H1 (cell line): ENCODE data around the gene OR51B5. TPM values are rescaled to one million over a fixed set of nuclear protein-coding genes. Genes with fewer than 3 reads are reported as not detected.
"Not testable (repeated sequence)": the region's sequence is repeated elsewhere in the genome, so short reads cannot be mapped to it uniquely, and the experiment has no call there.

Experiments used
- CTCF ChIA-PET: fragments of 300-600 bp; sonication (Branson Sonifier 250); formaldehyde crosslinking; loops from one replicate; lab custom pipeline; 2021; ENCODE audit not compliant: partially characterized antibody; lab: Charles Lee
- POLR2A ChIA-PET: fragments of 300-600 bp; sonication (Branson Sonifier 250); formaldehyde crosslinking; loops from one replicate; lab custom pipeline; 2021; ENCODE audit warnings: inconsistent platforms; ENCODE audit not compliant: partially characterized antibody; lab: Charles Lee
- DNase-seq, 2 experiments: peaks; one replicate each; pipeline versions ENCODE4 v3.0.0 to v3.0.0-alpha.2; 2010 to 2022; ENCODE audit warnings: low spot score in 2 of 2, low read depth in 1 of 2, mixed read lengths in 1 of 2
- FAIRE-seq: peaks from 2 replicates; lab custom pipeline; 2011; peaks lifted over from hg19 to GRCh38; lab: Jason Lieb, UNC
- H2AFZ ChIP-seq: 2 replicates; pipeline ENCODE4 v1.8.1; 2012; ENCODE audit warnings: low read length, inconsistent platforms
- H2AK5ac ChIP-seq: 2 replicates; pipeline ENCODE4 v1.6.1; 2013; ENCODE audit warnings: low read depth, low read length
- H2BK120ac ChIP-seq: replicated peaks from 2 replicates; pipeline ENCODE3; 2013; ENCODE audit warnings: low read depth, low read length, inconsistent platforms
- H2BK12ac ChIP-seq: 2 replicates; pipeline ENCODE4 v1.6.1; 2013; ENCODE audit warnings: low read depth, low read length
- H2BK15ac ChIP-seq: 2 replicates; pipeline ENCODE4 v1.6.1; 2013; ENCODE audit warnings: low read length
- H2BK20ac ChIP-seq: 2 replicates; pipeline ENCODE4 v1.6.1; 2013; ENCODE audit warnings: low read length
- H2BK5ac ChIP-seq: 2 replicates; pipeline ENCODE4 v1.6.1; 2013; ENCODE audit warnings: low read depth, low read length
- H3K14ac ChIP-seq: 2 replicates; pipeline ENCODE4 v1.6.1; 2013; ENCODE audit warnings: inconsistent platforms; ENCODE audit not compliant: insufficient read length
- H3K18ac ChIP-seq: 2 replicates; pipeline ENCODE4 v1.6.1; 2013; ENCODE audit warnings: low read length; ENCODE audit errors: extremely low read depth
- H3K23ac ChIP-seq: 2 replicates; pipeline ENCODE4 v1.6.1; 2013; ENCODE audit warnings: inconsistent platforms; ENCODE audit not compliant: insufficient read length
- H3K23me2 ChIP-seq: 2 replicates; pipeline ENCODE4 v1.6.1; 2013; ENCODE audit warnings: low read depth, low read length
- H3K27ac ChIP-seq: 2 replicates; pipeline ENCODE4 v1.6.1; 2011; ENCODE audit warnings: low read depth, low read length, inconsistent platforms
- H3K27me3 ChIP-seq, 4 experiments: replicated peaks in 1 of 4; 1 replicate in 1 of 4; 2 replicates in 3 of 4; pipeline versions ENCODE4 v1.6.1 to v1.8.1; 2011 to 2013; ENCODE audit warnings: low read length in 3 of 4, mild to moderate bottlenecking in 3 of 4, inconsistent platforms in 2 of 4, mixed read lengths in 2 of 4, moderate library complexity in 1 of 4; ENCODE audit not compliant: control insufficient read depth in 3 of 4, insufficient read depth in 3 of 4; ENCODE audit errors: extremely low read depth in 1 of 4
- H3K36me3 ChIP-seq, 4 experiments: 2 replicates each; pipeline versions ENCODE4 v1.6.1 to v1.8.1; 2011 to 2013; ENCODE audit warnings: mild to moderate bottlenecking in 4 of 4, low read length in 3 of 4, moderate library complexity in 2 of 4, control low read depth in 1 of 4, inconsistent platforms in 1 of 4; ENCODE audit not compliant: insufficient read depth in 4 of 4, control insufficient read depth in 2 of 4
- H3K4ac ChIP-seq: replicated peaks from 2 replicates; pipeline ENCODE3; 2013; ENCODE audit warnings: low read length, low read depth, mixed read lengths, inconsistent platforms; ENCODE audit not compliant: insufficient read length
- H3K4me1 ChIP-seq, 4 experiments: replicated peaks in 1 of 4; 1 replicate in 1 of 4; 2 replicates in 3 of 4; pipeline versions ENCODE4 v1.6.1 to v1.8.1; 2011 to 2013; ENCODE audit warnings: low read length in 3 of 4, inconsistent platforms in 2 of 4, mixed read lengths in 1 of 4; ENCODE audit not compliant: insufficient read depth in 4 of 4, control insufficient read depth in 3 of 4
- H3K4me2 ChIP-seq, 2 experiments: 2 replicates each; pipeline versions ENCODE4 v1.6.1 to v1.8.1; 2011 to 2013; ENCODE audit warnings: low read depth in 2 of 2, low read length in 2 of 2, control low read depth in 1 of 2, inconsistent platforms in 1 of 2, mild to moderate bottlenecking in 1 of 2; ENCODE audit not compliant: insufficient read depth in 1 of 2
- H3K4me3 ChIP-seq, 4 experiments: fragments of 200-600, 300-600 bp in 1 of 4; sonication (generic), shearing (Covaris generic), sonication (Bioruptor Twin) in 1 of 4; 2 replicates each; pipeline versions ENCODE4 v1.5.1 to v1.8.1; 2011 to 2016; ENCODE audit warnings: low read length in 4 of 4, low read depth in 3 of 4, control low read depth in 2 of 4, inconsistent platforms in 2 of 4, mild to moderate bottlenecking in 2 of 4, mixed read lengths in 1 of 4, moderate library complexity in 1 of 4; ENCODE audit not compliant: insufficient read depth in 2 of 4; ENCODE audit errors: extremely low read depth in 1 of 4
- H3K56ac ChIP-seq: replicated peaks from 2 replicates; pipeline ENCODE3; 2013; ENCODE audit warnings: low read depth, mild to moderate bottlenecking, mixed read lengths, low read length, inconsistent platforms; ENCODE audit not compliant: insufficient read length
- H3K79me1 ChIP-seq: 2 replicates; pipeline ENCODE4 v1.6.1; 2013; ENCODE audit warnings: low read depth, low read length, control low read depth
- H3K79me2 ChIP-seq, 2 experiments: 2 replicates each; pipeline versions ENCODE4 v1.6.1 to v1.8.1; 2012 to 2013; ENCODE audit warnings: low read length in 2 of 2, mild to moderate bottlenecking in 2 of 2, inconsistent platforms in 1 of 2; ENCODE audit not compliant: insufficient read depth in 2 of 2, control insufficient read depth in 1 of 2
- H3K9ac ChIP-seq, 4 experiments: replicated peaks in 1 of 4; 1 replicate in 1 of 4; 2 replicates in 3 of 4; pipeline versions ENCODE4 v1.6.1 to v1.8.1; 2011 to 2013; ENCODE audit warnings: low read depth in 3 of 4, low read length in 3 of 4, control low read depth in 2 of 4, mild to moderate bottlenecking in 2 of 4, moderate library complexity in 2 of 4, inconsistent platforms in 1 of 4; ENCODE audit errors: extremely low read depth in 1 of 4
- H3K9me3 ChIP-seq, 2 experiments: 2 replicates each; pipeline versions ENCODE4 v1.6.1 to v1.8.1; 2012 to 2013; ENCODE audit warnings: mild to moderate bottlenecking in 2 of 2, moderate library complexity in 2 of 2, control low read depth in 1 of 2, inconsistent platforms in 1 of 2, low read depth in 1 of 2, low read length in 1 of 2, mixed read lengths in 1 of 2; ENCODE audit not compliant: insufficient read depth in 2 of 2
- H4K20me1 ChIP-seq, 2 experiments: replicated peaks in 1 of 2; 2 replicates each; pipeline versions ENCODE3 to v1.8.1; 2011 to 2013; ENCODE audit warnings: inconsistent platforms in 2 of 2, low read length in 2 of 2, mild to moderate bottlenecking in 1 of 2; ENCODE audit not compliant: insufficient read depth in 2 of 2, control insufficient read depth in 1 of 2
- H4K5ac ChIP-seq: 2 replicates; pipeline ENCODE4 v1.6.1; 2013; ENCODE audit warnings: low read length, low read depth, mixed read lengths, inconsistent platforms; ENCODE audit not compliant: insufficient read length
- H4K8ac ChIP-seq: 2 replicates; pipeline ENCODE4 v1.8.0; 2013; ENCODE audit warnings: mild to moderate bottlenecking, moderate library complexity, low read length, inconsistent platforms; ENCODE audit not compliant: insufficient read depth; ENCODE audit errors: extremely low read depth
- H4K91ac ChIP-seq: replicated peaks from 2 replicates; pipeline ENCODE3; 2013; ENCODE audit warnings: low read length, mixed read lengths, inconsistent platforms; ENCODE audit not compliant: insufficient read length
- WGBS, 2 experiments: shearing (Covaris generic) in 1 of 2; methylation state at CpG; one replicate each; pipeline versions ENCODE4 v1.1.6 to v1.1.7; 2013 to 2015; ENCODE audit warnings: low lambda C conversion rate in 2 of 2, mixed read lengths in 2 of 2, inconsistent platforms in 1 of 2, low coverage in 1 of 2, missing lambda C conversion rate in 1 of 2; ENCODE audit not compliant: insufficient replicate concordance in 2 of 2, insufficient coverage in 1 of 2, insufficient read length in 1 of 2; ENCODE audit errors: extremely low coverage in 1 of 2, missing lambda C conversion rate in 1 of 2; 5-methylcytosine and 5-hydroxymethylcytosine counted together
- polyA plus RNA-seq, 7 experiments: library from polyadenylated mRNA; depleted of rRNA in 3 of 7; stranded (reverse) in 5 of 7; unstranded in 2 of 7; fragments of >200 nt in 5 of 7; fragments of 200-250 nt in 2 of 7; gene quantifications; 1 replicate in 5 of 7; 2 replicates in 1 of 7; 4 replicates in 1 of 7; pipeline versions ENCODE4 v1.2.1 to v1.2.3, GENCODE V29; 2011 to 2013; ENCODE audit warnings: missing spikeins in 2 of 7, mixed read lengths in 2 of 7
- total RNA-seq: library from RNA; stranded (reverse); fragmentation: NEBNext Ultra II Directional; extraction: Animal tissue kit (Norgen Biotek cat#: 25700); gene quantifications from 2 replicates; pipeline ENCODE4 v1.2.1, GENCODE V29; 2021

OR51B5 gene
- total and polyA plus RNA-seq, 2 of the 8 experiments (the other 6 are each of a cell fraction or from before 2014, with no cell fraction given) = not detected

DNA sequence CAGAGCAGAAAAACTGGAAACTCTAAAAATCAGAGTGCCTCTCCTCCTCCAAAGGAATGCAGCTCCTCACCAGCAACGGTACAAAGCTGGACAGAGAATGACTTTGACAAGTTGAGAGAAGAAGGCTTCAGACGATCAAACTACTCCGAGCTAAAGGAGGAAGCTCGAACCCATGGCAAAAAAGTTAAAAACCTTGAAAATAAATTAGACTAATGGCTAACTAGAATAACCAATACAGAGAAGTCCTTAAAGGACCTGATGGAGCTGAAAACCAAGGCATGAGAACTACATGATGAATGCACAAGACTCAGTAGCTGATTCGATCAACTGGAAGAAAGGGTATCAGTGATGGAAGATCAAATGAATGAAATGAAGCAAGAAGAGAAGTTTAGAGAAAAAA is 12.7 kb upstream of the OR51B5 start:
- H2BK5ac ChIP-seq, H2BK15ac ChIP-seq, H4K20me1 ChIP-seq, H3K4me1 ChIP-seq, H3K79me2 ChIP-seq, H3K56ac ChIP-seq, H3K4ac ChIP-seq, H3K4me3 ChIP-seq, H3K27me3 ChIP-seq, FAIRE-seq, H3K14ac ChIP-seq, H3K27ac ChIP-seq, H3K23me2 ChIP-seq, H2AFZ ChIP-seq, H3K36me3 ChIP-seq, H4K91ac ChIP-seq, CTCF ChIA-PET, H3K9ac ChIP-seq, H3K9me3 ChIP-seq, H4K8ac ChIP-seq, H2BK120ac ChIP-seq, H3K79me1 ChIP-seq, H3K18ac ChIP-seq, H2AK5ac ChIP-seq, H2BK20ac ChIP-seq, H2BK12ac ChIP-seq, H4K5ac ChIP-seq, H3K4me2 ChIP-seq, DNase-seq, H3K23ac ChIP-seq, POLR2A ChIA-PET: not testable (repeated sequence)
- 87% methylated on average over 4 of the region's 5 CpGs; no CpG with 5 or more reads in 1 of the 2 experiments for WGBS, 2 experiments
